CD14-positive monocyte (primary cell): ENCODE results near the gene QDPR. TPM values are rescaled to one million over a fixed set of nuclear protein-coding genes. Genes with fewer than 3 reads are reported as not detected.

Experiments
- DNase-seq, 3 donors: peaks; one replicate each; pipeline ENCODE4 v3.0.0-alpha.2; 2011 to 2022
- H2AFZ ChIP-seq: 2 replicates; pipeline ENCODE4 v1.6.0; 2012; ENCODE audit warnings: mild to moderate bottlenecking, low read depth, low read length, inconsistent platforms; ENCODE audit not compliant: insufficient read depth, poor library complexity, severe bottlenecking
- H3K27ac ChIP-seq, 2 donors: 1 replicate in 1 of 2; 2 replicates in 1 of 2; pipeline ENCODE4 v1.5.1; 2012 to 2013; ENCODE audit warnings: low read length in 2 of 2, control low read depth in 1 of 2, inconsistent platforms in 1 of 2, low read depth in 1 of 2, mild to moderate bottlenecking in 1 of 2
- H3K27me3 ChIP-seq, 2 donors: one replicate each; pipeline versions ENCODE4 v1.6.0 to v1.6.1; 2011 to 2013; ENCODE audit warnings: low read length in 2 of 2; ENCODE audit not compliant: control insufficient read depth in 2 of 2, insufficient read depth in 2 of 2
- H3K36me3 ChIP-seq, 2 donors: replicated peaks in 1 of 2; 1 replicate in 1 of 2; 2 replicates in 1 of 2; pipeline versions ENCODE4 v1.5.1 to v1.6.1; 2012 to 2013; ENCODE audit warnings: low read length in 2 of 2, control low read depth in 1 of 2, inconsistent platforms in 1 of 2, mild to moderate bottlenecking in 1 of 2; ENCODE audit not compliant: insufficient read depth in 2 of 2, control insufficient read depth in 1 of 2
- H3K4me1 ChIP-seq, 2 donors: 1 replicate in 1 of 2; 2 replicates in 1 of 2; pipeline versions ENCODE4 v1.5.1 to v1.6.1; 2012 to 2013; ENCODE audit warnings: low read length in 2 of 2, control low read depth in 1 of 2, inconsistent platforms in 1 of 2, mild to moderate bottlenecking in 1 of 2, moderate library complexity in 1 of 2; ENCODE audit not compliant: insufficient read depth in 2 of 2, control insufficient read depth in 1 of 2
- H3K4me2 ChIP-seq: replicated peaks from 2 replicates; pipeline ENCODE3; 2012; ENCODE audit warnings: low read length, moderate library complexity, mild to moderate bottlenecking; ENCODE audit not compliant: poor library complexity, severe bottlenecking; ENCODE audit errors: extremely low read depth
- H3K4me3 ChIP-seq, 3 experiments: fragments of 200-600 bp in 1 of 3; sonication (generic) in 1 of 3; replicated peaks in 1 of 3; 1 replicate in 2 of 3; 2 replicates in 1 of 3; pipeline ENCODE4 v1.5.1; 2011 to 2013; ENCODE audit warnings: low read length in 3 of 3, mild to moderate bottlenecking in 3 of 3, control low read depth in 2 of 3, low read depth in 2 of 3, inconsistent platforms in 1 of 3, moderate library complexity in 1 of 3
- H3K79me2 ChIP-seq: 2 replicates; pipeline ENCODE4 v1.6.0; 2012; ENCODE audit warnings: mild to moderate bottlenecking, control low read depth, inconsistent platforms, low read length, moderate library complexity; ENCODE audit not compliant: insufficient read depth
- H3K9ac ChIP-seq: 2 replicates; pipeline ENCODE4 v1.6.0; 2017; ENCODE audit warnings: low read length, mild to moderate bottlenecking; ENCODE audit not compliant: insufficient read depth, poor library complexity, severe bottlenecking
- H3K9me3 ChIP-seq, 2 donors: replicated peaks in 1 of 2; 1 replicate in 1 of 2; 2 replicates in 1 of 2; pipeline versions ENCODE4 v1.5.1 to v1.6.1; 2012 to 2013; ENCODE audit warnings: low read length in 2 of 2, control low read depth in 1 of 2; ENCODE audit not compliant: control insufficient read depth in 1 of 2, insufficient read depth in 1 of 2
- H4K20me1 ChIP-seq: 2 replicates; pipeline ENCODE4 v1.6.0; 2012; ENCODE audit warnings: mild to moderate bottlenecking, low read length, control low read depth, moderate library complexity; ENCODE audit not compliant: insufficient read depth
- H3K27ac Mint-ChIP-seq, 7 donors: one replicate each; pipeline ENCODE4 v1.8.0; 2020; ENCODE audit warnings: mild to moderate bottlenecking in 7 of 7, mixed read lengths in 7 of 7, moderate library complexity in 6 of 7, inconsistent platforms in 2 of 7
- H3K27me3 Mint-ChIP-seq, 3 donors: one replicate each; pipeline ENCODE4 v1.8.0; 2021 to 2022; ENCODE audit warnings: low read depth in 3 of 3, mild to moderate bottlenecking in 3 of 3, mixed read lengths in 3 of 3, moderate library complexity in 3 of 3, inconsistent platforms in 1 of 3
- H3K36me3 Mint-ChIP-seq, 2 donors: one replicate each; pipeline ENCODE4 v1.8.0; 2020; ENCODE audit warnings: mixed read lengths in 2 of 2, inconsistent platforms in 1 of 2, mild to moderate bottlenecking in 1 of 2
- H3K4me1 Mint-ChIP-seq: one replicate; pipeline ENCODE4 v1.8.0; 2020; ENCODE audit warnings: mild to moderate bottlenecking, mixed read lengths
- H3K4me3 Mint-ChIP-seq, 2 donors: one replicate each; pipeline ENCODE4 v1.8.0; 2020; ENCODE audit warnings: mild to moderate bottlenecking in 2 of 2, mixed read lengths in 2 of 2, moderate library complexity in 1 of 2
- H3K9me3 Mint-ChIP-seq, 7 donors: one replicate each; pipeline ENCODE4 v1.8.0; 2020 to 2022; ENCODE audit warnings: mixed read lengths in 7 of 7, mild to moderate bottlenecking in 6 of 7, moderate library complexity in 6 of 7, inconsistent platforms in 2 of 7
- CTCF ChIP-seq: fragments of 200-600 bp; IDR thresholded peaks from one replicate; pipeline ENCODE4 v1.8.0; 2022; ENCODE audit warnings: antibody characterized with exemption, mild to moderate bottlenecking
- WGBS: methylation state at CpG from one replicate; pipeline ENCODE4 v1.1.5; 2013; ENCODE audit warnings: missing lambda C conversion rate; ENCODE audit not compliant: insufficient coverage; 5-methylcytosine and 5-hydroxymethylcytosine counted together
- intact Hi-C, 2 donors: fragments of 100-400 bp; cut with micrococcal nuclease; formaldehyde crosslinking; loops; one replicate each; pipeline versions ENCODE4 v1.15.0 to v1.15.1; 2023
- polyA plus RNA-seq, 3 donors: library from polyadenylated mRNA; depleted of rRNA in 1 of 3; unstranded in 2 of 3; stranded (reverse) in 1 of 3; fragments of 300-500 nt in 2 of 3; fragments of >200 nt in 1 of 3; fragmentation: Illumina TruSeq in 2 of 3; gene quantifications; 1 replicate in 2 of 3; 2 replicates in 1 of 3; pipeline ENCODE4 v1.2.3, GENCODE V29; 2012 to 2021

QDPR gene
- polyA plus RNA-seq, 3 donors = 15.8 to 31.7 (median 27.7) TPM

GRCh38 chr4:17480210-17480927 is 31.5 kb downstream of the QDPR start:
- H3K27me3 Mint-ChIP-seq = no peaks in the 10 kb centered on the region
- no peaks in the 10 kb centered on the region for H4K20me1 ChIP-seq
- no peaks in the 10 kb centered on the region for H3K79me2 ChIP-seq
- no peak for TF ChIP-seq CTCF
- no peak overlapping the region for H3K9ac ChIP-seq
- intact Hi-C loops = no loop called here
- peaks cover 21% of the 10 kb centered on the region for H3K4me1 Mint-ChIP-seq
- no peak overlapping the region for H2AFZ ChIP-seq
- H3K4me1 ChIP-seq = peaks cover 15 to 20% of the 10 kb centered on the region in 2 donors
- no peak overlapping the region for H3K4me3 Mint-ChIP-seq
- 100% methylated on average over 2 of the region's 7 CpGs for WGBS
- H3K36me3 Mint-ChIP-seq = peaks cover 9 to 13% of the 10 kb centered on the region in 2 donors
- no peak overlapping the region for H3K4me3 ChIP-seq
- H3K36me3 ChIP-seq = peaks cover 0 to 23% of the 10 kb centered on the region in 2 donors
- H3K27ac ChIP-seq = no peak overlapping the region
- no peaks in the 10 kb centered on the region for H3K27me3 ChIP-seq
- no peak overlapping the region for H3K4me2 ChIP-seq
- DNase-seq = no peak
- H3K27ac Mint-ChIP-seq = no peak overlapping the region
- peaks cover 0 to 5% of the 10 kb centered on the region in 2 donors for H3K9me3 ChIP-seq
- H3K9me3 Mint-ChIP-seq = peaks cover 0 to 1% (median 0%) of the 10 kb centered on the region in 7 donors

- Histone ChIP-seq H3K9me3 (peaks cover 0 to 5% of the 10 kb centered on the region in 2 donors), H3K9ac (peak overlapping the region; percentile 39), H3K4me3 (no peak overlapping the region), H3K4me2 (no peak overlapping the region), H3K27me3 (no peaks in the 10 kb centered on the region), H3K27ac (peak overlapping the region in 1 of 2 donors; percentile 79), H4K20me1 (no peaks in the 10 kb centered on the region), H2AFZ (peak overlapping the region; percentile 72), H3K79me2 (no peaks in the 10 kb centered on the region), H3K36me3 (peaks cover 0 to 4% of the 10 kb centered on the region in 2 donors), H3K4me1 (peaks cover 15 to 20% of the 10 kb centered on the region in 2 donors)
- Mint-ChIP-seq H3K27ac (peak overlapping the region in 2 of 7 donors; percentile 3 to 85), H3K9me3 (peaks cover 0 to 1% (median 0%) of the 10 kb centered on the region in 7 donors), H3K4me1 (peaks cover 21% of the 10 kb centered on the region), H3K36me3 (no peaks in the 10 kb centered on the region), H3K27me3 (no peaks in the 10 kb centered on the region), H3K4me3 (peak overlapping the region in 1 of 2 donors; percentile 85)
- TF ChIP-seq CTCF = no peak
- 61% methylated on average over 2 of the region's 9 CpGs for WGBS
- intact Hi-C loops = loop anchor here in 1 of 2 donors (10.0 kb wide), 1 partner anchor 1183 kb away; no protein-coding TSS in a partner anchor
- no peak for DNase-seq
Observed at GRCh38 chr4:17477774-17478472, 34.0 kb downstream of the QDPR start.
